Vagina (tissue), 2 donors: ENCODE measurements around the gene NANS.

Experiments
- POLR2A ChIP-seq, 2 donors: fragments of 450-650 bp; IDR thresholded peaks; one replicate each; pipeline ENCODE4 v1.6.1; 2017; ENCODE audit warnings: antibody characterized with exemption in 2 of 2, mild to moderate bottlenecking in 2 of 2, moderate library complexity in 2 of 2
- POLR2AphosphoS5 ChIP-seq, 2 donors: sonication (generic); formaldehyde crosslinking; IDR thresholded peaks; one replicate each; pipeline ENCODE4 v1.9.0; 2017; ENCODE audit warnings: antibody characterized with exemption in 2 of 2, mild to moderate bottlenecking in 2 of 2, low read depth in 1 of 2; ENCODE audit not compliant: insufficient read depth in 1 of 2
- TF ChIP-seq, protein P1 (sequence below), 3 experiments: fragments of 450-650 bp in 2 of 3; fragments of 200-600 bp in 1 of 3; sonication (generic) in 1 of 3; IDR thresholded peaks; one replicate each; pipeline ENCODE4 v1.5.1; 2017 to 2019; ENCODE audit warnings: antibody characterized with exemption in 3 of 3, mild to moderate bottlenecking in 2 of 3, moderate library complexity in 2 of 3

GRCh38 chr9:98017306-98017705, 39.2 kb upstream of the NANS start:
- TF ChIP-seq POLR2AphosphoS5 (IDR thresholded peaks at IDR 0.05; ENCODE audit: insufficient read depth in 1 of 2, low read depth in 1 of 2) (no peak), POLR2A (IDR thresholded peaks at IDR 0.05) (no peak)
- TF ChIP-seq, protein P1, sequence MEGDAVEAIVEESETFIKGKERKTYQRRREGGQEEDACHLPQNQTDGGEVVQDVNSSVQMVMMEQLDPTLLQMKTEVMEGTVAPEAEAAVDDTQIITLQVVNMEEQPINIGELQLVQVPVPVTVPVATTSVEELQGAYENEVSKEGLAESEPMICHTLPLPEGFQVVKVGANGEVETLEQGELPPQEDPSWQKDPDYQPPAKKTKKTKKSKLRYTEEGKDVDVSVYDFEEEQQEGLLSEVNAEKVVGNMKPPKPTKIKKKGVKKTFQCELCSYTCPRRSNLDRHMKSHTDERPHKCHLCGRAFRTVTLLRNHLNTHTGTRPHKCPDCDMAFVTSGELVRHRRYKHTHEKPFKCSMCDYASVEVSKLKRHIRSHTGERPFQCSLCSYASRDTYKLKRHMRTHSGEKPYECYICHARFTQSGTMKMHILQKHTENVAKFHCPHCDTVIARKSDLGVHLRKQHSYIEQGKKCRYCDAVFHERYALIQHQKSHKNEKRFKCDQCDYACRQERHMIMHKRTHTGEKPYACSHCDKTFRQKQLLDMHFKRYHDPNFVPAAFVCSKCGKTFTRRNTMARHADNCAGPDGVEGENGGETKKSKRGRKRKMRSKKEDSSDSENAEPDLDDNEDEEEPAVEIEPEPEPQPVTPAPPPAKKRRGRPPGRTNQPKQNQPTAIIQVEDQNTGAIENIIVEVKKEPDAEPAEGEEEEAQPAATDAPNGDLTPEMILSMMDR (IDR thresholded peaks at IDR 0.05), result no peak
